K562 (cell line): ENCODE data around the gene CPSF4. TPM values are rescaled to one million over a fixed set of nuclear protein-coding genes. Genes with fewer than 3 reads are reported as not detected.

Source experiments
- ATAC-seq: fragments of 200-7000 bp; cut with Tn5 transposase; 3 replicates; pipeline ENCODE4 v1.9.1; 2020; ENCODE audit warnings: moderate library complexity
- BruUV-seq: library from RNA; stranded (reverse); fragments of 400-500 nt; replicated peaks from 2 replicates; lab custom pipeline; 2021; lab: Mats Ljungman, UMichigan
- CTCF ChIA-PET: fragments of 300-600 bp; formaldehyde crosslinking; extraction: SDS; loops from one replicate; lab custom pipeline; 2021; ENCODE audit warnings: low intra/inter-chr PET ratio; lab: Yijun Ruan, JAX
- POLR2A ChIA-PET: fragments of 300-600, 350-650 bp; sonication (Branson Sonifier 250); formaldehyde crosslinking; extraction: SDS; loops from one replicate; lab custom pipeline; 2021; ENCODE audit warnings: antibody characterized with exemption, inconsistent platforms; lab: Yijun Ruan, JAX
- DNase-seq, 4 experiments: peaks; one replicate each; pipeline versions ENCODE4 v3.0.0 to v3.0.0-alpha.2; 2011 to 2018; ENCODE audit warnings: low spot score in 3 of 4, mixed read lengths in 3 of 4; ENCODE audit errors: extremely low read depth in 1 of 4
- FAIRE-seq: peaks from 2 replicates; lab custom pipeline; 2011; peaks lifted over from hg19 to GRCh38; lab: Jason Lieb, UNC
- H2AFZ ChIP-seq: 2 replicates; pipeline ENCODE4 v1.6.0; 2011; ENCODE audit warnings: low read depth, low read length, control low read depth, inconsistent platforms
- H3K27ac ChIP-seq: fragments of 200-600 bp; 3 replicates; pipeline ENCODE4 v1.8.0; 2011; ENCODE audit warnings: low read depth, mild to moderate bottlenecking, control low read depth, inconsistent platforms, low read length, moderate library complexity, mixed read lengths; ENCODE audit errors: extremely low read depth
- H3K27me3 ChIP-seq, 2 experiments: fragments of 300-600 bp in 1 of 2; 2 replicates in 1 of 2; 3 replicates in 1 of 2; pipeline versions ENCODE4 v1.6.0 to v1.8.0; 2011; ENCODE audit warnings: inconsistent platforms in 2 of 2, low read length in 2 of 2, mild to moderate bottlenecking in 1 of 2, mixed read lengths in 1 of 2, moderate library complexity in 1 of 2; ENCODE audit not compliant: control insufficient read depth in 2 of 2, insufficient read depth in 2 of 2
- H3K36me3 ChIP-seq: fragments of 300-600 bp; 3 replicates; pipeline ENCODE4 v1.8.0; 2011; ENCODE audit warnings: mild to moderate bottlenecking, low read length, inconsistent platforms; ENCODE audit not compliant: control insufficient read depth, insufficient read depth
- H3K4me1 ChIP-seq, 2 experiments: fragments of 200-600 bp in 1 of 2; replicated peaks in 1 of 2; 2 replicates in 1 of 2; 3 replicates in 1 of 2; pipeline versions ENCODE4 v1.5.1 to v1.8.0; 2011; ENCODE audit warnings: inconsistent platforms in 2 of 2, low read length in 2 of 2, mild to moderate bottlenecking in 1 of 2, mixed read lengths in 1 of 2, moderate library complexity in 1 of 2; ENCODE audit not compliant: control insufficient read depth in 2 of 2, insufficient read depth in 2 of 2
- H3K4me2 ChIP-seq: 2 replicates; pipeline ENCODE4 v1.6.1; 2011; ENCODE audit warnings: low read length, control low read depth, inconsistent platforms, mixed read lengths; ENCODE audit not compliant: insufficient read depth
- H3K4me3 ChIP-seq: fragments of 200-600 bp; sonication (generic), shearing (Covaris generic); 2 replicates; pipeline ENCODE4 v1.5.1; 2016; ENCODE audit warnings: control low read depth, inconsistent platforms
- H3K79me2 ChIP-seq: fragments of 200-600 bp; 3 replicates; pipeline ENCODE4 v1.8.0; 2011; ENCODE audit warnings: low read length, inconsistent platforms; ENCODE audit not compliant: control insufficient read depth, insufficient read depth
- H3K9ac ChIP-seq, 2 experiments: 2 replicates each; pipeline versions ENCODE4 v1.6.0 to v1.6.1; 2011; ENCODE audit warnings: low read depth in 2 of 2, low read length in 2 of 2, control low read depth in 1 of 2, inconsistent platforms in 1 of 2, mild to moderate bottlenecking in 1 of 2, mixed read lengths in 1 of 2; ENCODE audit not compliant: insufficient read depth in 1 of 2
- H3K9me1 ChIP-seq: one replicate; pipeline ENCODE4 v1.6.0; 2011; ENCODE audit warnings: inconsistent platforms, mild to moderate bottlenecking, low read length, moderate library complexity; ENCODE audit not compliant: control insufficient read depth, insufficient read depth
- H3K9me3 ChIP-seq: replicated peaks from 2 replicates; pipeline ENCODE4 v1.5.1; 2011; ENCODE audit warnings: low read depth, low read length, inconsistent platforms; ENCODE audit not compliant: control insufficient read depth, insufficient read depth
- H4K20me1 ChIP-seq: replicated peaks from 2 replicates; pipeline ENCODE4 v1.6.1; 2011; ENCODE audit warnings: low read length, inconsistent platforms, mixed read lengths; ENCODE audit not compliant: control insufficient read depth, insufficient read depth
- KLF10 ChIP-seq: fragments of 250-450 bp; sonication (Bioruptor Pico); IDR thresholded peaks from 2 replicates; pipeline ENCODE4 v1.6.1; 2021; ENCODE audit warnings: matching md5 sums
- NUFIP1 ChIP-seq: fragments of 450-650 bp; IDR thresholded peaks from 2 replicates; pipeline ENCODE4 v1.6.1; 2018; ENCODE audit not compliant: partially characterized antibody
- RBFOX2 ChIP-seq: fragments of 200-400 bp; formaldehyde crosslinking; IDR thresholded peaks from 2 replicates; pipeline ENCODE4 v1.6.1; 2017; ENCODE audit warnings: low read depth, mild to moderate bottlenecking, low read length, moderate library complexity
- SAP30 ChIP-seq: fragments of 200-600 bp; sonication (generic); IDR thresholded peaks from 2 replicates; pipeline ENCODE4 v1.6.1; 2012; ENCODE audit warnings: borderline replicate concordance, low read depth, mild to moderate bottlenecking, moderate library complexity, low read length, control low read depth, inconsistent platforms; ENCODE audit not compliant: insufficient read depth, poor library complexity, severe bottlenecking
- ZBTB17 ChIP-seq: fragments of 450-650 bp; formaldehyde crosslinking; IDR thresholded peaks from 2 replicates; pipeline ENCODE4 v1.4.0; 2020; ENCODE audit warnings: mild to moderate bottlenecking
- ZNF124 ChIP-seq: sonication (generic); formaldehyde crosslinking; IDR thresholded peaks from 2 replicates; pipeline ENCODE4 v1.8.1; 2022; ENCODE audit warnings: missing genetic modification reagents
- ZNF830 ChIP-seq: fragments of 250-450 bp; sonication (Bioruptor Pico); IDR thresholded peaks from 2 replicates; pipeline ENCODE4 v1.5.0; 2021; ENCODE audit warnings: mild to moderate bottlenecking
- WGBS: fragments of 100-300 bp; shearing (Covaris generic); methylation state at CpG from one replicate; pipeline ENCODE4 v1.1.6; 2016; ENCODE audit warnings: low coverage, mixed read lengths; ENCODE audit not compliant: insufficient coverage; ENCODE audit errors: missing lambda C conversion rate; 5-methylcytosine and 5-hydroxymethylcytosine counted together
- in situ Hi-C: fragments of 300-500 bp; cut with MboI; formaldehyde crosslinking; loops from 4 replicates; pipeline ENCODE4 v1.15.0; 2018; ENCODE audit warnings: inconsistent platforms, mixed read lengths
- intact Hi-C: fragments of 100-400 bp; cut with micrococcal nuclease; formaldehyde crosslinking; loops from 2 replicates; pipeline ENCODE4 v1.14.2; 2022
- polyA plus RNA-seq, 8 experiments: library from polyadenylated mRNA; depleted of rRNA in 4 of 8; stranded (reverse) in 5 of 8; unstranded in 3 of 8; fragments of >200 nt; fragmentation: Nextera tagmentation in 2 of 8; fragmentation: Illumina TruSeq in 1 of 8; extraction: Ambion mirVana in 2 of 8; extraction: Trizol in 1 of 8; gene quantifications; 2 replicates each; pipeline versions ENCODE4 v1.2.1 to v1.2.3, GENCODE V29; 2011 to 2014; ENCODE audit warnings: inconsistent platforms in 1 of 8, missing spikeins in 1 of 8
- total RNA-seq, 7 experiments: library from RNA; depleted of rRNA in 6 of 7; stranded (reverse); fragments of >200 nt in 6 of 7; fragmentation: Illumina TruSeq in 2 of 7; extraction: Trizol in 2 of 7; gene quantifications; 2 replicates each; pipeline versions ENCODE4 v1.2.1 to v1.2.3, GENCODE V29; 2011 to 2021; ENCODE audit warnings: low replicate concordance in 1 of 7
- TF ChIP-seq, protein P1 (sequence below): fragments of 450-650 bp; IDR thresholded peaks from 2 replicates; pipeline ENCODE4 v1.6.1; 2017; ENCODE audit warnings: antibody characterized with exemption, mild to moderate bottlenecking
- TF ChIP-seq, protein P2 (sequence below): fragments of 250-450 bp; sonication (Bioruptor Pico); IDR thresholded peaks from 2 replicates; pipeline ENCODE4 v1.9.0; 2021; ENCODE audit warnings: mild to moderate bottlenecking, inconsistent platforms
- TF ChIP-seq, protein P3 (sequence below): fragments of 150-350 bp; conservative IDR thresholded peaks from 2 replicates; pipeline ENCODE4 v1.6.1; 2014; ENCODE audit warnings: low read length
- TF ChIP-seq, protein P4 (sequence below): sonication (generic); IDR thresholded peaks from 2 replicates; pipeline ENCODE4 v1.6.1; 2016

CPSF4 gene
- total and polyA plus RNA-seq, 9 of the 15 experiments (the other 6 are each of a cell fraction or from before 2014, with no cell fraction given) = 16.9 to 118 (median 71.7) TPM

DNA sequence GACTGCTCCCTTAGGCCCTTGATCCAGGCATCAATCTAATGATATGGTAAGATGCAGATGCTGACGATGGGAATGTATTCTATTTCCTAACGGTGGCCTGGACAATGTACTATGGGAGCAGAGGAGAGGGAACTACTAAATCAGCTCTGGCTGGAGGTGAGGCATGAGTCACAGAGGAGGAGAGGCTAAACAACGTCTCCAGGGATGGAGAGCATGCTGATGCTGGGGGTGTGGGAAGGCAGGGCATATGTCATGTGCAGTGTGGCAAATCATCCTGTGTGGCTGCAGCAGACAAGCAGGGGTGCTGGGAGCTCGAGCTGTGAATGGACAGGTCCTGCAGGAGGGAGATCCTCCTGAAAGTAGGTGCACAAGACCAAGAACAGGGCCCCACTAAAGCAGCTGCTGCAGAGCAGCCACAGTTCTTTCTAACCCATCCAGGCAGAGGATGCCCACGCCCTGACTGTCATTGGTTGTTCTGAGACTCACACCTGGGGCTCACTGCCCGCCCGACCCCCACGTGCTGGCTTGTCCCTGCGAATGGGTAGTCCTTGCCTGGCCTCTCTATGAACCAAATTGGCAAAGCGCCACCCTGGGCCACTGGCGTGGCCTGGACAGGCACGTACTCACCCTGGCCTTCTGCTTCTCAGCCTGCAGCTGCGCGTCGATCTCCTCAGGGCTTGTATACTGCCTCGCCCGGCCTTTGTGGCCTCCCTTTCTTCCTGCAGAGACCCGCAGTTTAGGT, 34.3 kb upstream of the CPSF4 start:
- FAIRE-seq (no peak), ATAC-seq (no peak), DNase-seq (no peak)
- ChIA-PET CTCF (no interaction called here), POLR2A (interaction anchor here (0.8 kb wide), 1 partner anchor 25 kb away, joined by 3 read pairs; no protein-coding TSS in a partner anchor)
- H3K27ac ChIP-seq = no peak overlapping the region
- in situ Hi-C loops = no loop called here
- peaks cover 58% of the 10 kb centered on the region for H3K79me2 ChIP-seq
- H3K9me3 ChIP-seq = no peaks in the 10 kb centered on the region
- H3K9me1 ChIP-seq = no peaks in the 10 kb centered on the region
- BruUV-seq = no TSS peak
- H3K9ac ChIP-seq = peak overlapping the region in 1 of 2 experiments; percentile 76; a peak in 2 of 4 replicates
- no peaks in the 10 kb centered on the region for H3K27me3 ChIP-seq
- WGBS = 89% methylated on average over 18 of the region's 18 CpGs
- peaks cover 34% of the 10 kb centered on the region for H4K20me1 ChIP-seq
- intact Hi-C loops = no loop called here
- H3K4me3 ChIP-seq = no peak overlapping the region
- no peak overlapping the region for H2AFZ ChIP-seq
- H3K36me3 ChIP-seq = peaks cover 78% of the 10 kb centered on the region
- no peak overlapping the region for H3K4me2 ChIP-seq
- H3K4me1 ChIP-seq = peaks cover 10 to 14% of the 10 kb centered on the region in 2 experiments; a peak in 4 of 5 replicates
- no peak for TF ChIP-seq NUFIP1
- no peak for TF ChIP-seq ZNF124 (CRISPR knock-in tag)
- no peak for TF ChIP-seq SAP30
- TF ChIP-seq, protein P1, sequence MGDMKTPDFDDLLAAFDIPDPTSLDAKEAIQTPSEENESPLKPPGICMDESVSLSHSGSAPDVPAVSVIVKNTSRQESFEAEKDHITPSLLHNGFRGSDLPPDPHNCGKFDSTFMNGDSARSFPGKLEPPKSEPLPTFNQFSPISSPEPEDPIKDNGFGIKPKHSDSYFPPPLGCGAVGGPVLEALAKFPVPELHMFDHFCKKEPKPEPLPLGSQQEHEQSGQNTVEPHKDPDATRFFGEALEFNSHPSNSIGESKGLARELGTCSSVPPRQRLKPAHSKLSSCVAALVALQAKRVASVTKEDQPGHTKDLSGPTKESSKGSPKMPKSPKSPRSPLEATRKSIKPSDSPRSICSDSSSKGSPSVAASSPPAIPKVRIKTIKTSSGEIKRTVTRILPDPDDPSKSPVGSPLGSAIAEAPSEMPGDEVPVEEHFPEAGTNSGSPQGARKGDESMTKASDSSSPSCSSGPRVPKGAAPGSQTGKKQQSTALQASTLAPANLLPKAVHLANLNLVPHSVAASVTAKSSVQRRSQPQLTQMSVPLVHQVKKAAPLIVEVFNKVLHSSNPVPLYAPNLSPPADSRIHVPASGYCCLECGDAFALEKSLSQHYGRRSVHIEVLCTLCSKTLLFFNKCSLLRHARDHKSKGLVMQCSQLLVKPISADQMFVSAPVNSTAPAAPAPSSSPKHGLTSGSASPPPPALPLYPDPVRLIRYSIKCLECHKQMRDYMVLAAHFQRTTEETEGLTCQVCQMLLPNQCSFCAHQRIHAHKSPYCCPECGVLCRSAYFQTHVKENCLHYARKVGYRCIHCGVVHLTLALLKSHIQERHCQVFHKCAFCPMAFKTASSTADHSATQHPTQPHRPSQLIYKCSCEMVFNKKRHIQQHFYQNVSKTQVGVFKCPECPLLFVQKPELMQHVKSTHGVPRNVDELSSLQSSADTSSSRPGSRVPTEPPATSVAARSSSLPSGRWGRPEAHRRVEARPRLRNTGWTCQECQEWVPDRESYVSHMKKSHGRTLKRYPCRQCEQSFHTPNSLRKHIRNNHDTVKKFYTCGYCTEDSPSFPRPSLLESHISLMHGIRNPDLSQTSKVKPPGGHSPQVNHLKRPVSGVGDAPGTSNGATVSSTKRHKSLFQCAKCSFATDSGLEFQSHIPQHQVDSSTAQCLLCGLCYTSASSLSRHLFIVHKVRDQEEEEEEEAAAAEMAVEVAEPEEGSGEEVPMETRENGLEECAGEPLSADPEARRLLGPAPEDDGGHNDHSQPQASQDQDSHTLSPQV = no peak
- no peak for TF ChIP-seq ZBTB17 (CRISPR knock-in tag)
- TF ChIP-seq, protein P2, sequence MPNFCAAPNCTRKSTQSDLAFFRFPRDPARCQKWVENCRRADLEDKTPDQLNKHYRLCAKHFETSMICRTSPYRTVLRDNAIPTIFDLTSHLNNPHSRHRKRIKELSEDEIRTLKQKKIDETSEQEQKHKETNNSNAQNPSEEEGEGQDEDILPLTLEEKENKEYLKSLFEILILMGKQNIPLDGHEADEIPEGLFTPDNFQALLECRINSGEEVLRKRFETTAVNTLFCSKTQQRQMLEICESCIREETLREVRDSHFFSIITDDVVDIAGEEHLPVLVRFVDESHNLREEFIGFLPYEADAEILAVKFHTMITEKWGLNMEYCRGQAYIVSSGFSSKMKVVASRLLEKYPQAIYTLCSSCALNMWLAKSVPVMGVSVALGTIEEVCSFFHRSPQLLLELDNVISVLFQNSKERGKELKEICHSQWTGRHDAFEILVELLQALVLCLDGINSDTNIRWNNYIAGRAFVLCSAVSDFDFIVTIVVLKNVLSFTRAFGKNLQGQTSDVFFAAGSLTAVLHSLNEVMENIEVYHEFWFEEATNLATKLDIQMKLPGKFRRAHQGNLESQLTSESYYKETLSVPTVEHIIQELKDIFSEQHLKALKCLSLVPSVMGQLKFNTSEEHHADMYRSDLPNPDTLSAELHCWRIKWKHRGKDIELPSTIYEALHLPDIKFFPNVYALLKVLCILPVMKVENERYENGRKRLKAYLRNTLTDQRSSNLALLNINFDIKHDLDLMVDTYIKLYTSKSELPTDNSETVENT (CRISPR knock-in tag) = no peak
- no peak for TF ChIP-seq ZNF830 (CRISPR knock-in tag)
- TF ChIP-seq KLF10 (CRISPR knock-in tag) = no peak
- TF ChIP-seq, protein P3, sequence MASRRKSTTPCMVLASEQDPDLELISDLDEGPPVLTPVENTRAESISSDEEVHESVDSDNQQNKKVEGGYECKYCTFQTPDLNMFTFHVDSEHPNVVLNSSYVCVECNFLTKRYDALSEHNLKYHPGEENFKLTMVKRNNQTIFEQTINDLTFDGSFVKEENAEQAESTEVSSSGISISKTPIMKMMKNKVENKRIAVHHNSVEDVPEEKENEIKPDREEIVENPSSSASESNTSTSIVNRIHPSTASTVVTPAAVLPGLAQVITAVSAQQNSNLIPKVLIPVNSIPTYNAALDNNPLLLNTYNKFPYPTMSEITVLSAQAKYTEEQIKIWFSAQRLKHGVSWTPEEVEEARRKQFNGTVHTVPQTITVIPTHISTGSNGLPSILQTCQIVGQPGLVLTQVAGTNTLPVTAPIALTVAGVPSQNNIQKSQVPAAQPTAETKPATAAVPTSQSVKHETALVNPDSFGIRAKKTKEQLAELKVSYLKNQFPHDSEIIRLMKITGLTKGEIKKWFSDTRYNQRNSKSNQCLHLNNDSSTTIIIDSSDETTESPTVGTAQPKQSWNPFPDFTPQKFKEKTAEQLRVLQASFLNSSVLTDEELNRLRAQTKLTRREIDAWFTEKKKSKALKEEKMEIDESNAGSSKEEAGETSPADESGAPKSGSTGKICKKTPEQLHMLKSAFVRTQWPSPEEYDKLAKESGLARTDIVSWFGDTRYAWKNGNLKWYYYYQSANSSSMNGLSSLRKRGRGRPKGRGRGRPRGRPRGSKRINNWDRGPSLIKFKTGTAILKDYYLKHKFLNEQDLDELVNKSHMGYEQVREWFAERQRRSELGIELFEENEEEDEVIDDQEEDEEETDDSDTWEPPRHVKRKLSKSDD = no peak
- TF ChIP-seq, protein P4, sequence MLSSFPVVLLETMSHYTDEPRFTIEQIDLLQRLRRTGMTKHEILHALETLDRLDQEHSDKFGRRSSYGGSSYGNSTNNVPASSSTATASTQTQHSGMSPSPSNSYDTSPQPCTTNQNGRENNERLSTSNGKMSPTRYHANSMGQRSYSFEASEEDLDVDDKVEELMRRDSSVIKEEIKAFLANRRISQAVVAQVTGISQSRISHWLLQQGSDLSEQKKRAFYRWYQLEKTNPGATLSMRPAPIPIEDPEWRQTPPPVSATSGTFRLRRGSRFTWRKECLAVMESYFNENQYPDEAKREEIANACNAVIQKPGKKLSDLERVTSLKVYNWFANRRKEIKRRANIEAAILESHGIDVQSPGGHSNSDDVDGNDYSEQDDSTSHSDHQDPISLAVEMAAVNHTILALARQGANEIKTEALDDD = no peak
- TF ChIP-seq RBFOX2 = peak; percentile 52
